GM12892 (cell line): Measurements from ENCODE around the gene C2CD3.

Experiments
- POLR2A ChIP-seq: IDR thresholded peaks from 2 replicates; pipeline ENCODE4 v1.6.1; 2011; ENCODE audit warnings: low read depth, low read length, control low read depth
- TAF1 ChIP-seq: IDR thresholded peaks from 2 replicates; pipeline ENCODE4 v1.6.1; 2011; ENCODE audit warnings: low read depth, mild to moderate bottlenecking, control low read depth, low read length, borderline replicate concordance

DNA sequence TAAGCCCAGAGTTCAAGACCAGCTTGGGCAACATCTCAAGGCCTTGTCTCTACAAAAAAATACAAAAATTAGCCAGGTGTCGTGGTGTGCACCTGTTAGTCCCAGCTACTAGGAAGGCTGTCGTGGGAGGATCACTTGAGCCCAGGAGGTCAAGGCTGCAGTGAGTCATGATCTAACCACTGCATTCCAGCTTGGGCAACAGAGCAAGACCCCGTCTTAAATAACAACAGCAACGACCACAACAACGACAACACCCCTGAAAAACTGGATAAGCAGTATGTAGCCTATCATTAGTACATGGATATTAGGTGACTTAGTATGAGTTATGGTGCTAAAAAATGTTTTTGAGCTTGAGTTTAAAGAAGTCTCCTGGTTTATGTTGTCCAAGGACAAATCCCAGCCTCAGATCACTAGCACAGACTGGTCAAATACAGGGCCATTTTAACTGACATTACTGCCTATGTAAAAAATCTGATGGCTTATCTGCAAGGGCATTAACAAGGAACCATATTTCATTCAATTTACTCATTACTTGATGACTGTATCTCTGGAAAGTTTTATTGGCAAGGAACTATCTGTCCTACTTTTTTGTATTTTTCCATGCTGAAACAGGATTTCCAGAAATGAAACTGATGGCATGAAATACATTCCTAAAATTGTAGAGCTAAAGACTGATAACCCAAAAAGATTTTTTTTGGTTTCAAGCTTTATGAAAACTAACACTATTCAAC is 23.4 kb downstream of the C2CD3 start:
- no peak for TF ChIP-seq TAF1
- TF ChIP-seq POLR2A = no peak
